Peyer's patch (tissue), 4 donors: ENCODE data around the gene GLRA1.

ENCODE experiments used
- CTCF ChIP-seq, 6 experiments: fragments of 450-650 bp in 4 of 6; fragments of 200-600 bp in 2 of 6; sonication (generic) in 1 of 6; IDR thresholded peaks; one replicate each; pipeline ENCODE4 v1.5.1; 2017 to 2019; ENCODE audit warnings: antibody characterized with exemption in 6 of 6, mild to moderate bottlenecking in 3 of 6, moderate library complexity in 1 of 6
- POLR2A ChIP-seq, 2 donors: fragments of 450-650 bp; IDR thresholded peaks; one replicate each; pipeline ENCODE4 v1.5.1; 2017; ENCODE audit warnings: antibody characterized with exemption in 2 of 2, mild to moderate bottlenecking in 2 of 2, moderate library complexity in 2 of 2

GRCh38 chr5:151899399-151899798 is 25.3 kb downstream of the GLRA1 start:
- TF ChIP-seq CTCF (IDR thresholded peaks at IDR 0.05): no peak
- TF ChIP-seq POLR2A (IDR thresholded peaks at IDR 0.05): no peak
